Right cardiac atrium (tissue), 5 donors: ENCODE measurements around the gene LRRIQ4. TPM values are rescaled to one million over a fixed set of nuclear protein-coding genes. Genes with fewer than 3 reads are reported as not detected.

Experiments used
- ATAC-seq, 2 donors: fragments of 200-7000 bp; cut with Tn5 transposase; one replicate each; pipeline versions ENCODE4 v1.8.0 to v1.9.1; 2020; ENCODE audit warnings: moderate library complexity in 2 of 2, mild to moderate bottlenecking in 1 of 2
- DNase-seq, 3 donors: peaks; one replicate each; pipeline ENCODE4 v3.0.0-alpha.2; 2020
- H3K27ac ChIP-seq: one replicate; pipeline ENCODE4 v1.5.1; 2013; ENCODE audit warnings: mild to moderate bottlenecking, low read length, control low read depth, moderate library complexity
- H3K27me3 ChIP-seq: one replicate; pipeline ENCODE4 v1.6.1; 2013; ENCODE audit not compliant: control insufficient read depth, insufficient read depth
- H3K4me1 ChIP-seq: one replicate; pipeline ENCODE4 v1.6.1; 2013; ENCODE audit warnings: low read length; ENCODE audit not compliant: control insufficient read depth, insufficient read depth
- H3K4me3 ChIP-seq: one replicate; pipeline ENCODE4 v1.5.1; 2013; ENCODE audit warnings: low read length, control low read depth
- H3K9me3 ChIP-seq: one replicate; pipeline ENCODE4 v1.6.1; 2013; ENCODE audit warnings: low read length; ENCODE audit not compliant: control insufficient read depth
- WGBS: extraction: QIAGEN DNeasy Blood & Tissue Kit; methylation state at CpG from one replicate; pipeline ENCODE4 v1.1.7; 2013; 5-methylcytosine and 5-hydroxymethylcytosine counted together
- intact Hi-C, 4 donors: fragments of 100-400 bp; cut with DNase I; formaldehyde crosslinking; loops; one replicate each; pipeline versions ENCODE4 v1.11.0 to v1.14.0; 2022 to 2023
- polyA plus RNA-seq: library from polyadenylated mRNA; stranded (reverse); fragments of 200-250 nt; gene quantifications from one replicate; pipeline ENCODE4 v1.2.3, GENCODE V29; 2013
- total RNA-seq, 4 donors: library from RNA; stranded (reverse); fragmentation: NEBNext Ultra II Directional; extraction: Animal tissue kit (Norgen Biotek cat#: 25700); gene quantifications; one replicate each; pipeline ENCODE4 v1.2.1, GENCODE V29; 2021
- donor health status: healthy with polysubstance abuse.
- donor health status: DM: no; HTN: yes; CAD: no.
- donor health status: DM: no; HTN: no; CAD: no.
- donor health status: DM: no; HTN: yes; CAD: no; lungs with severe emphysema.
- donor health status: DM: yes; HTN: yes; CAD: no.

Gene LRRIQ4
- total and polyA plus RNA-seq, 5 donors = not detected

- Histone ChIP-seq H3K27ac (no peak overlapping the region), H3K4me3 (peak overlapping the region; percentile 78), H3K4me1 (peaks cover 3% of the 10 kb centered on the region), H3K27me3 (no peaks in the 10 kb centered on the region), H3K9me3 (no peaks in the 10 kb centered on the region)
- ATAC-seq (no peak), DNase-seq (no peak)
- intact Hi-C loops = no loop called here
- WGBS = 37% methylated on average over 8 of the region's 8 CpGs
These were observed 608 bp downstream of the LRRIQ4 start for GRCh38 chr3:169813278-169813677.

GRCh38 chr3:169813757-169814517 lies 1.3 kb downstream of the LRRIQ4 start:
- no peaks in the 10 kb centered on the region for H3K9me3 ChIP-seq
- intact Hi-C loops = no loop called here
- DNase-seq = peak in 1 of 3 donors; percentile 73
- peaks cover 3% of the 10 kb centered on the region for H3K4me1 ChIP-seq
- H3K27me3 ChIP-seq = no peaks in the 10 kb centered on the region
- peak overlapping the region; percentile 78 for H3K4me3 ChIP-seq
- no peak overlapping the region for H3K27ac ChIP-seq
- peak in 1 of 2 donors; percentile 6 for ATAC-seq
- WGBS = 61% methylated on average over 27 of the region's 27 CpGs

GRCh38 chr3:169815590-169816150 lies 3.0 kb downstream of the LRRIQ4 start:
- WGBS = 95% methylated on average over 4 of the region's 4 CpGs
- Histone ChIP-seq H3K9me3 (no peaks in the 10 kb centered on the region), H3K27ac (no peak overlapping the region), H3K4me1 (peaks cover 3% of the 10 kb centered on the region), H3K27me3 (no peaks in the 10 kb centered on the region), H3K4me3 (no peak overlapping the region)
- no peak for ATAC-seq
- no peak for DNase-seq
- intact Hi-C loops = no loop called here

- H3K27ac ChIP-seq = no peak overlapping the region
- no peak for ATAC-seq
- H3K4me1 ChIP-seq = peaks cover 3% of the 10 kb centered on the region
- H3K9me3 ChIP-seq = no peaks in the 10 kb centered on the region
- H3K27me3 ChIP-seq = no peaks in the 10 kb centered on the region
- no peak overlapping the region for H3K4me3 ChIP-seq
- intact Hi-C loops = no loop called here
- 81% methylated on average over 2 of the region's 2 CpGs for WGBS
- no peak for DNase-seq
These were observed 5.6 kb downstream of the LRRIQ4 start for GRCh38 chr3:169818316-169818715.

GRCh38 chr3:169822091-169822490 lies 9.4 kb downstream of the LRRIQ4 start:
- Histone ChIP-seq H3K27me3 (no peaks in the 10 kb centered on the region), H3K27ac (no peak overlapping the region), H3K4me3 (no peak overlapping the region), H3K4me1 (no peaks in the 10 kb centered on the region), H3K9me3 (no peaks in the 10 kb centered on the region)
- intact Hi-C loops = no loop called here
- DNase-seq (no peak), ATAC-seq (no peak)
- 94% methylated on average over 15 of the region's 15 CpGs for WGBS

GRCh38 chr3:169822540-169822939 lies 9.9 kb downstream of the LRRIQ4 start:
- H3K27me3 ChIP-seq = no peaks in the 10 kb centered on the region
- intact Hi-C loops = no loop called here
- no peaks in the 10 kb centered on the region for H3K4me1 ChIP-seq
- no peaks in the 10 kb centered on the region for H3K9me3 ChIP-seq
- H3K4me3 ChIP-seq = no peak overlapping the region
- ATAC-seq (no peak), DNase-seq (no peak)
- 97% methylated on average over 20 of the region's 20 CpGs for WGBS
- H3K27ac ChIP-seq = no peak overlapping the region

- H3K9me3 ChIP-seq = no peaks in the 10 kb centered on the region
- DNase-seq (no peak), ATAC-seq (no peak)
- intact Hi-C loops = no loop called here
- H3K4me3 ChIP-seq = no peak overlapping the region
- no peak overlapping the region for H3K27ac ChIP-seq
- WGBS = 85% methylated on average over 6 of the region's 6 CpGs
- no peaks in the 10 kb centered on the region for H3K4me1 ChIP-seq
- no peaks in the 10 kb centered on the region for H3K27me3 ChIP-seq
These were observed 10.3 kb downstream of the LRRIQ4 start for GRCh38 chr3:169822983-169823382.

GRCh38 chr3:169825316-169825715 lies 12.6 kb downstream of the LRRIQ4 start:
- DNase-seq (no peak), ATAC-seq (no peak)
- Histone ChIP-seq H3K27me3 (no peaks in the 10 kb centered on the region), H3K4me3 (no peak overlapping the region), H3K4me1 (no peaks in the 10 kb centered on the region), H3K27ac (no peak overlapping the region), H3K9me3 (no peaks in the 10 kb centered on the region)
- intact Hi-C loops = no loop called here
- WGBS = 88% methylated on average over 3 of the region's 3 CpGs

GRCh38 chr3:169827712-169828111 lies 15.0 kb downstream of the LRRIQ4 start:
- Histone ChIP-seq H3K4me3 (no peak overlapping the region), H3K9me3 (no peaks in the 10 kb centered on the region), H3K4me1 (no peaks in the 10 kb centered on the region), H3K27ac (no peak overlapping the region), H3K27me3 (no peaks in the 10 kb centered on the region)
- no peak for DNase-seq
- 72% methylated on average over 4 of the region's 4 CpGs for WGBS
- no peak for ATAC-seq
- intact Hi-C loops = no loop called here

- intact Hi-C loops = no loop called here
These were observed 22.9 kb downstream of the LRRIQ4 start for GRCh38 chr3:169835533-169835932.

GRCh38 chr3:169836078-169836941 lies 23.6 kb downstream of the LRRIQ4 start:
- Histone ChIP-seq H3K27ac (no peak overlapping the region), H3K9me3 (no peaks in the 10 kb centered on the region), H3K27me3 (no peaks in the 10 kb centered on the region), H3K4me3 (no peak overlapping the region), H3K4me1 (peaks cover 3% of the 10 kb centered on the region)
- DNase-seq = peak in 2 of 3 donors; percentile 23 to 52
- intact Hi-C loops = no loop called here
- peak; percentile 41 to 80 for ATAC-seq
- WGBS = 76% methylated on average over 5 of the region's 5 CpGs

More at GRCh38 chr3:169835533-169835932, 22.9 kb downstream of the LRRIQ4 start:
- peaks cover 3% of the 10 kb centered on the region for H3K4me1 ChIP-seq
- 64% methylated on average over 1 of the region's 1 CpG for WGBS
- ATAC-seq (no peak), DNase-seq (no peak)
- H3K9me3 ChIP-seq = no peaks in the 10 kb centered on the region
- H3K27me3 ChIP-seq = no peaks in the 10 kb centered on the region
- H3K4me3 ChIP-seq = no peak overlapping the region
- no peak overlapping the region for H3K27ac ChIP-seq
